Measurements from ENCODE around the gene PFN1. TPM values are rescaled to one million over a fixed set of nuclear protein-coding genes. Genes with fewer than 3 reads are reported as not detected.

PFN1 gene
- total and polyA plus RNA-seq, 2 of the 8 experiments (the other 6 are each of a cell fraction or from before 2014, with no cell fraction given), result 1,355 to 1,949 TPM

DNA sequence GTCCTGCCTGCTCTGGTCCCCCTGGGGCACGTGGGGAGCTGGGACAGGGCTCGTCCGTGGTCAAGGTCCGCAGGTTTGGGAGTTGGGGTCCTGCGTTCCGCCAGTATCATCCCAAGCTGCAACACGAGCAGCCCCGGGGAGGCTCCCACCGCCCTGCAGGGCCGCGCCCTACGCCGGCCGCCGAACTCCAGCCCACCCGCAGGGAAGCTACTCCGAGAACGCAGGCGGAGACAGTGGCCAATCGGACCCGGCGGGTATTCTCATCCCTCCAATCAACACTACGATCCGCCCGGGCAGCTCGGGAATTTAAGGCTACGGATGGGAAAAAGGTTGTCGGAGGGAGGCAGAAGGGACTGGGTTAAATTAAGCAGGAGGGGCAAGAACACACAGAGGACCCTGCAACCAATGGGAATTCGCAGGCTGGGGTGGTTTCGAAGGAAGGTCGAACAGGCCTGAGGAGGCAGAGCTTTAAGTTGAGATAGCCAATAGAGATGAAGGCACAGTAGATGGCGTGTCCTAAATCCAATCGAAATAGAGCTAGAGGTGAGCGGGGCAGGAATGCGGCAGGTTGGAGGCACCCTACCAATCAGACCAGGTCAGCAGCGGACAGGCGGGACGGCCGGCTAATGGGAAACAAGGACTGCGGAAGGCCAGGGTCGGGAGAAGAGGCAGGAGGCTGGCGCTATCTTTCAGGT lies 18.7 kb upstream of the PFN1 start:
- H4K91ac ChIP-seq (replicated peaks; ENCODE audit: insufficient read length, low read length), result peak overlapping the region; percentile 63
- H3K79me2 ChIP-seq (ENCODE audit: control insufficient read depth in 1 of 2, insufficient read depth in 2 of 2, low read length in 2 of 2), result peaks cover 0 to 16% of the 10 kb centered on the region in 2 experiments; a peak in 2 of 4 replicates
- H2BK5ac ChIP-seq (ENCODE audit: low read depth, low read length), result peak overlapping the region; percentile 99
- H3K9ac ChIP-seq (replicated peaks in 1 of 4; ENCODE audit: extremely low read depth in 1 of 4, low read depth in 3 of 4, low read length in 3 of 4), result peak overlapping the region; percentile 61 to 93 (median 88)
- H3K36me3 ChIP-seq (ENCODE audit: control insufficient read depth in 2 of 4, insufficient read depth in 4 of 4, low read length in 3 of 4), result peaks cover 0 to 11% (median 0%) of the 10 kb centered on the region in 4 experiments; a peak in 1 of 8 replicates
- H4K20me1 ChIP-seq (replicated peaks in 1 of 2; ENCODE audit: control insufficient read depth in 1 of 2, insufficient read depth in 2 of 2, low read length in 2 of 2), result peaks cover under 1 to 4% of the 10 kb centered on the region in 2 experiments
- H2BK20ac ChIP-seq (ENCODE audit: low read length), result no peak overlapping the region
- H2AK5ac ChIP-seq (ENCODE audit: low read depth, low read length), result no peak overlapping the region; the same call in 1 of the 2 replicates
- peaks cover 0 to under 1% (median 0%) of the 10 kb centered on the region in 4 experiments; a peak in 2 of 7 replicates for H3K27me3 ChIP-seq (replicated peaks in 1 of 4; ENCODE audit: control insufficient read depth in 3 of 4, extremely low read depth in 1 of 4, insufficient read depth in 3 of 4, low read length in 3 of 4)
- DNase-seq (ENCODE audit: low read depth in 1 of 2, low spot score in 2 of 2), result peak; percentile 85 to 99
- H3K18ac ChIP-seq (ENCODE audit: extremely low read depth, low read length), result peak overlapping the region; percentile 97
- no peaks in the 10 kb centered on the region for H3K9me3 ChIP-seq (ENCODE audit: insufficient read depth in 2 of 2, low read depth in 1 of 2, low read length in 1 of 2)
- ChIA-PET CTCF (ENCODE audit: partially characterized antibody) (interaction anchor here (0.6 to 7.3 kb wide), 10 partner anchors 10 to 196 kb away, joined by 3 to 41 read pairs (median 6); partner anchors contain the start of genes ENO3, PFN1 and SLC25A11), POLR2A (ENCODE audit: partially characterized antibody) (interaction anchor here (0.6 to 32.4 kb wide), 20 partner anchors 11 to 1532 kb away, joined by 3 to 987 read pairs (median 4); partner anchors contain the start of genes C17orf107, CAMTA2, ENO3 and INCA1)
- peak overlapping the region; percentile 71 for H3K4ac ChIP-seq (replicated peaks; ENCODE audit: insufficient read length, low read depth, low read length)
- FAIRE-seq, result peak; percentile 99
- peaks cover 19% of the 10 kb centered on the region; the same call in 1 of the 2 replicates for H3K23me2 ChIP-seq (ENCODE audit: low read depth, low read length)
- no peak overlapping the region for H2AFZ ChIP-seq (ENCODE audit: low read length)
- H2BK15ac ChIP-seq (ENCODE audit: low read length), result no peak overlapping the region
- H3K23ac ChIP-seq (ENCODE audit: insufficient read length), result no peak overlapping the region
- H2BK12ac ChIP-seq (ENCODE audit: low read depth, low read length), result peak overlapping the region; percentile 84
- peak overlapping the region; percentile 71 to 90 (median 85) for H3K4me3 ChIP-seq (ENCODE audit: extremely low read depth in 1 of 4, insufficient read depth in 2 of 4, low read depth in 3 of 4, low read length in 4 of 4)
- no peak overlapping the region for H3K14ac ChIP-seq (ENCODE audit: insufficient read length)
- H3K27ac ChIP-seq (ENCODE audit: low read depth, low read length), result peak overlapping the region; percentile 96
- peak overlapping the region; percentile 92 to 99 for H3K4me2 ChIP-seq (ENCODE audit: insufficient read depth in 1 of 2, low read depth in 2 of 2, low read length in 2 of 2)
- H3K79me1 ChIP-seq (ENCODE audit: low read depth, low read length), result peaks cover 3% of the 10 kb centered on the region; the same call in 1 of the 2 replicates
- peak overlapping the region; percentile 92; the same call in 1 of the 2 replicates for H4K8ac ChIP-seq (ENCODE audit: extremely low read depth, insufficient read depth, low read length)
- WGBS, 2 experiments (ENCODE audit: extremely low coverage in 1 of 2, insufficient coverage in 1 of 2, insufficient read length in 1 of 2, insufficient replicate concordance in 2 of 2, low coverage in 1 of 2, low lambda C conversion rate in 2 of 2, missing lambda C conversion rate in 1 of 2), result 1% methylated on average over 42 of the region's 42 CpGs; no CpG with 5 or more reads in 1 of the 2 experiments
- H4K5ac ChIP-seq (ENCODE audit: insufficient read length, low read depth, low read length), result peak overlapping the region; percentile 74
- peaks cover 2 to 14% (median 8%) of the 10 kb centered on the region in 4 experiments for H3K4me1 ChIP-seq (replicated peaks in 1 of 4; ENCODE audit: control insufficient read depth in 3 of 4, insufficient read depth in 4 of 4, low read length in 3 of 4)
- H3K56ac ChIP-seq (replicated peaks; ENCODE audit: insufficient read length, low read depth, low read length), result peak overlapping the region; percentile 83
- no peak overlapping the region for H2BK120ac ChIP-seq (replicated peaks; ENCODE audit: low read depth, low read length)
- TF ChIP-seq PHF8 (conservative IDR thresholded peaks at IDR 0.05; ENCODE audit: low read depth, low read length) (peak; percentile 50; the same call in 1 of the 2 replicates), CREB1 (IDR thresholded peaks at IDR 0.05) (peak; percentile 66; the same call in 1 of the 2 replicates), RAD21 (IDR thresholded peaks at IDR 0.05 in 1 of 2, conservative IDR thresholded peaks at IDR 0.05 in 1 of 2; ENCODE audit: low read depth in 2 of 2, low read length in 2 of 2) (no peak), RFX5 (IDR thresholded peaks at IDR 0.05; ENCODE audit: borderline replicate concordance, low read depth, low read length) (no peak), BCL11A (IDR thresholded peaks at IDR 0.05; ENCODE audit: low read depth in 2 of 2, low read length in 2 of 2) (no peak), JUND (IDR thresholded peaks at IDR 0.05; ENCODE audit: low read length) (no peak), TCF12 (IDR thresholded peaks at IDR 0.05; ENCODE audit: low read depth, low read length) (no peak), EGR1 (IDR thresholded peaks at IDR 0.05; ENCODE audit: borderline replicate concordance, low read depth, low read length) (no peak), GTF2F1 (IDR thresholded peaks at IDR 0.05; ENCODE audit: borderline replicate concordance, low read depth, low read length) (no peak), RXRA (IDR thresholded peaks at IDR 0.05; ENCODE audit: insufficient read depth, low read depth, low read length) (no peak)

All from H1 (cell line).